ENCODE measurements around the gene PRCC.

PRCC gene

GRCh38 chr1:156833603-156834002 is 66.3 kb downstream of the PRCC start:
- TF ChIP-seq, protein P1, sequence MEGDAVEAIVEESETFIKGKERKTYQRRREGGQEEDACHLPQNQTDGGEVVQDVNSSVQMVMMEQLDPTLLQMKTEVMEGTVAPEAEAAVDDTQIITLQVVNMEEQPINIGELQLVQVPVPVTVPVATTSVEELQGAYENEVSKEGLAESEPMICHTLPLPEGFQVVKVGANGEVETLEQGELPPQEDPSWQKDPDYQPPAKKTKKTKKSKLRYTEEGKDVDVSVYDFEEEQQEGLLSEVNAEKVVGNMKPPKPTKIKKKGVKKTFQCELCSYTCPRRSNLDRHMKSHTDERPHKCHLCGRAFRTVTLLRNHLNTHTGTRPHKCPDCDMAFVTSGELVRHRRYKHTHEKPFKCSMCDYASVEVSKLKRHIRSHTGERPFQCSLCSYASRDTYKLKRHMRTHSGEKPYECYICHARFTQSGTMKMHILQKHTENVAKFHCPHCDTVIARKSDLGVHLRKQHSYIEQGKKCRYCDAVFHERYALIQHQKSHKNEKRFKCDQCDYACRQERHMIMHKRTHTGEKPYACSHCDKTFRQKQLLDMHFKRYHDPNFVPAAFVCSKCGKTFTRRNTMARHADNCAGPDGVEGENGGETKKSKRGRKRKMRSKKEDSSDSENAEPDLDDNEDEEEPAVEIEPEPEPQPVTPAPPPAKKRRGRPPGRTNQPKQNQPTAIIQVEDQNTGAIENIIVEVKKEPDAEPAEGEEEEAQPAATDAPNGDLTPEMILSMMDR (IDR thresholded peaks at IDR 0.05; ENCODE audit: low read depth, low read length) = no peak
- H3K4me3 ChIP-seq (ENCODE audit: low read depth, low read length) = no peak overlapping the region

DNA sequence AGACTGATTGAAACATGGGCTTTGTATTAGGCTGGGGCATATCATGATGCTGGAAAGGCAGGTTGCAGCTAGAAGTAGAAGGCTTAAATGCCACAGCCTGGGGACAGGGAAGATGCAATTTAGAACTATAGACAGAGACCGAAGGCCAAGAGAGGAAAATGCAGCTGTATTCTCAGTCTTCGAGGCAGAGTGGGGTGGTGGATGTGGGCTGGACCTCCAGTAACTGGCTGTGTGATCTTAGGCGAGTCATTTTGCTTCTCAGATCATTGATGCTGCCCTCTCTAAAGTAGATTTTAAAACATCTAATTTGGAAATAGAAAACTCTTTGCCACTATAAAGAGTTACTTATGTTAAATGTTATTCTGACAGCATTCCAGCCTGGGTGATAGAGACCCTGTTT is 67.0 kb downstream of the PRCC start:
- H3K4me3 ChIP-seq (ENCODE audit: low read depth, low read length) = no peak overlapping the region
- TF ChIP-seq, protein P1 (IDR thresholded peaks at IDR 0.05; ENCODE audit: low read depth, low read length) = no peak

DNA sequence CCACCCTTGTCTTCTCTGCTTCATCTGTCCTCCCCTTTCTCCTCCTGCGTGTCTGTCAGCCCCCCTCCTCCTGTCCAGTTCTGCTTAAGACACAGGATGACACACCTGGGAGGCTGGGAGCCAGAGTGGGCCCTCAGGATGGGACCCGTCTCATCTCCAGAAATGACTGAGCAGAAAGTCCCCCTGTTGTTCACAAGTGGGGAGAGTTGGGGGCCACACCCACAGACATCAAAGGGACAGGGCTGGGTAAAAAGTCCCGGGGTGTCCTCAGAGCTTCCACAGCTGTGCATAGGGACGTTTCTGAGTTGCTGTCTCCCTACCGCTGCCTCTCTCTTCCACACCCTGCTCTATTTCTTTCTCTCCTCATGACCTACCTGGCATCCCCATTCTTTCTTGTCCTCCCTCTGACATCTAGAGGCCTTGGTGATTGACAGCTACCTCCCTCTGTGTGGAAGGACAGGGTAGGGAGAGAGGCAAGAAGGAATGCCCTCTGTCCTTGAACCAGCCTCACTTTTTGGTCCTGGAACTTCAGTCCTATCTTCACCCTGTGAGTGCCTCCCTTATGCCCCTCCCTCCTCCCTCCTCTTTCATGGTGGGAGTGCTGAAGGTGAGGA is 68.8 kb downstream of the PRCC start:
- TF ChIP-seq, protein P1 (IDR thresholded peaks at IDR 0.05; ENCODE audit: low read depth, low read length) = no peak
- no peak overlapping the region for H3K4me3 ChIP-seq (ENCODE audit: low read depth, low read length)

DNA sequence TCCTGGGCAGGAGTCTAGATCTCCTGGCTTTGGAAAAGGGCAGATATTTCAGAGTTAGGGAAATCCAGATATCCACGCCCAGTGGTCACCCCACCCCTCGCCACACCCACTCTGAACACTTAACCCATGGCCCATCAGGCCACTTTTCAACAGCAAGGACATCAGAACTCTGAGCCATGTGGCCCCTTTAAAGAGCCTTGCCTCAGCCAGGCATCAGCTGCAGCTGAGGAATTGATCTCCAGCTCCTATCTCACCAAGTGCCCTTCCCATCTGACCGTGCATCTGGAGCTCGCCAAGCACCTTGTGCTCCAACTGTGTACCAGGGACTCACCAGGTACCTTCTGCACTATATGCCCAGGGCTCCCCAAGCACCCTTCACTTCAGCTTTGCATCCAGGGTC is 69.6 kb downstream of the PRCC start:
- H3K4me3 ChIP-seq (ENCODE audit: low read depth, low read length) = no peak overlapping the region
- TF ChIP-seq, protein P1 (IDR thresholded peaks at IDR 0.05; ENCODE audit: low read depth, low read length) = no peak

DNA sequence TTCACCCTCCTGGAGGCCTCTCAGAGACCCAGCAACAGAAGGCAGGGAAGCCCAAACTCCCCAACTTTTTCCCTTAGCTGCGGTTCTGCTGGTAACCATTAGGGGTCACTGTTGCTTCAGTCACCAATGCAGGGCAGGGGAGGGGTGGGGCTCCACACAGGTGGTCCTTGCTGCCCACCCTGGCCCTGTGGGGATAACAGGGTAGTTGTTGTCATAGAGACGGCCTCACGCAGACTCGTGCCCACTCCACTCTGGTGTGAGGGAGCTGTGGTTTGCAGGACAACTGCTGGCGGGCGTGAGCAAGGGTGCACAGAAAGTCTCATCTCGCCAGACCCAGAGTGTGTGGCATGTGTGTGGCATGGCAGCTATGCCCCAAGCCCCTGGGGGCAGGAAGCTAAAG is 71.6 kb downstream of the PRCC start:
- TF ChIP-seq, protein P1 (IDR thresholded peaks at IDR 0.05; ENCODE audit: low read depth, low read length) = peak; percentile 93
- no peak overlapping the region for H3K4me3 ChIP-seq (ENCODE audit: low read depth, low read length)

DNA sequence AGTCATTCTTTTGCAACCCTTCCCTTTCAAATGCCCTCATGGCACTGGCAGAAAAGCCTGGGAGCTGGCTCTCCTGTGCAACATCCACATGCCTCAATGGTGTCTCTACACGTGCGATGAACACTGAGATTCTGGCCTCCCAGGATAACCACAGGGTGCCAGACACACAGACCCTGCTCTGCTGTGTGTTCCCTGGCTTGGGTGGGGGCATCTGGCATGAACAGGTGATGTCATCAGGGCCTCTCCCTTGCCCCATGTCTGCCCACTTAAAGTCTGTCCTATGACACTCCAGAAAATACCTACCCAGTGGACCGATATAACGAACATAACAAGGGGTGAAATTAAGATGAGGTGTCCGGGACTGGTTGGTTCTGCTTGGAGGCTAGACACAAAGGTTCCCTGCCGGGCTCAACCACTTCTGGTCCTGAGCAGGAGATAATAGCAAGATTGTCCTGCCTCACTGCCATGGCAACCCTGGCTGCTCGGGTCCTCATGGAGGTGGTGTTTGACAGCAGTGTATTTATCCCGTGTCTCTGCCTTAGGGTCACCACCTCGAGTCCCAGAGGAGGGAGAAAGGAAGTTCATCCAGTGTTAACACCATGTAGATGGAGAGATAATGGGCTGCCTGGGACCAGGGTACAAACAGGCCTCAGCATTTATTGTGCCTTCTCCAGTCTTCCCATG is 72.2 kb downstream of the PRCC start:
- no peak overlapping the region for H3K4me3 ChIP-seq (ENCODE audit: low read depth, low read length)
- TF ChIP-seq, protein P1 (IDR thresholded peaks at IDR 0.05; ENCODE audit: low read depth, low read length) = no peak

GRCh38 chr1:156840186-156840897 is 73.0 kb downstream of the PRCC start:
- H3K4me3 ChIP-seq (ENCODE audit: low read depth, low read length) = no peak overlapping the region
- TF ChIP-seq, protein P1 (IDR thresholded peaks at IDR 0.05; ENCODE audit: low read depth, low read length) = no peak

Measured in WI38 (cell line).